GM12892 (cell line): Measurements from ENCODE around the gene SIPA1L3.

Source experiments
- POLR2AphosphoS5 ChIP-seq: IDR thresholded peaks from 2 replicates; pipeline ENCODE4 v1.6.1; 2011; ENCODE audit warnings: low read depth, low read length, control low read depth
- TAF1 ChIP-seq: IDR thresholded peaks from 2 replicates; pipeline ENCODE4 v1.6.1; 2011; ENCODE audit warnings: low read depth, mild to moderate bottlenecking, control low read depth, low read length, borderline replicate concordance

GRCh38 chr19:38162632-38163031 lies 255.6 kb downstream of the SIPA1L3 start:
- no peak for TF ChIP-seq POLR2AphosphoS5
- no peak for TF ChIP-seq TAF1
